K562 (cell line): Measurements from ENCODE around the gene BLOC1S2. TPM values are rescaled to one million over a fixed set of nuclear protein-coding genes. Genes with fewer than 3 reads are reported as not detected.

Source experiments
- ATAC-seq: fragments of 200-7000 bp; cut with Tn5 transposase; 3 replicates; pipeline ENCODE4 v1.9.1; 2020; ENCODE audit warnings: moderate library complexity
- BruUV-seq: library from RNA; stranded (reverse); fragments of 400-500 nt; replicated peaks from 2 replicates; lab custom pipeline; 2021; lab: Mats Ljungman, UMichigan
- CTCF ChIA-PET: fragments of 300-600 bp; formaldehyde crosslinking; extraction: SDS; loops from one replicate; lab custom pipeline; 2021; ENCODE audit warnings: low intra/inter-chr PET ratio; lab: Yijun Ruan, JAX
- POLR2A ChIA-PET: fragments of 300-600, 350-650 bp; sonication (Branson Sonifier 250); formaldehyde crosslinking; extraction: SDS; loops from one replicate; lab custom pipeline; 2021; ENCODE audit warnings: antibody characterized with exemption, inconsistent platforms; lab: Yijun Ruan, JAX
- DNase-seq, 4 experiments: peaks; one replicate each; pipeline versions ENCODE4 v3.0.0 to v3.0.0-alpha.2; 2011 to 2018; ENCODE audit warnings: low spot score in 3 of 4, mixed read lengths in 3 of 4; ENCODE audit errors: extremely low read depth in 1 of 4
- FAIRE-seq: peaks from 2 replicates; lab custom pipeline; 2011; peaks lifted over from hg19 to GRCh38; lab: Jason Lieb, UNC
- H2AFZ ChIP-seq: 2 replicates; pipeline ENCODE4 v1.6.0; 2011; ENCODE audit warnings: low read depth, low read length, control low read depth, inconsistent platforms
- H3K27ac ChIP-seq: fragments of 200-600 bp; 3 replicates; pipeline ENCODE4 v1.8.0; 2011; ENCODE audit warnings: low read depth, mild to moderate bottlenecking, control low read depth, inconsistent platforms, low read length, moderate library complexity, mixed read lengths; ENCODE audit errors: extremely low read depth
- H3K27me3 ChIP-seq, 2 experiments: fragments of 300-600 bp in 1 of 2; 2 replicates in 1 of 2; 3 replicates in 1 of 2; pipeline versions ENCODE4 v1.6.0 to v1.8.0; 2011; ENCODE audit warnings: inconsistent platforms in 2 of 2, low read length in 2 of 2, mild to moderate bottlenecking in 1 of 2, mixed read lengths in 1 of 2, moderate library complexity in 1 of 2; ENCODE audit not compliant: control insufficient read depth in 2 of 2, insufficient read depth in 2 of 2
- H3K36me3 ChIP-seq: fragments of 300-600 bp; 3 replicates; pipeline ENCODE4 v1.8.0; 2011; ENCODE audit warnings: mild to moderate bottlenecking, low read length, inconsistent platforms; ENCODE audit not compliant: control insufficient read depth, insufficient read depth
- H3K4me1 ChIP-seq, 2 experiments: fragments of 200-600 bp in 1 of 2; replicated peaks in 1 of 2; 2 replicates in 1 of 2; 3 replicates in 1 of 2; pipeline versions ENCODE4 v1.5.1 to v1.8.0; 2011; ENCODE audit warnings: inconsistent platforms in 2 of 2, low read length in 2 of 2, mild to moderate bottlenecking in 1 of 2, mixed read lengths in 1 of 2, moderate library complexity in 1 of 2; ENCODE audit not compliant: control insufficient read depth in 2 of 2, insufficient read depth in 2 of 2
- H3K4me2 ChIP-seq: 2 replicates; pipeline ENCODE4 v1.6.1; 2011; ENCODE audit warnings: low read length, control low read depth, inconsistent platforms, mixed read lengths; ENCODE audit not compliant: insufficient read depth
- H3K4me3 ChIP-seq: fragments of 200-600 bp; sonication (generic), shearing (Covaris generic); 2 replicates; pipeline ENCODE4 v1.5.1; 2016; ENCODE audit warnings: control low read depth, inconsistent platforms
- H3K79me2 ChIP-seq: fragments of 200-600 bp; 3 replicates; pipeline ENCODE4 v1.8.0; 2011; ENCODE audit warnings: low read length, inconsistent platforms; ENCODE audit not compliant: control insufficient read depth, insufficient read depth
- H3K9ac ChIP-seq, 2 experiments: 2 replicates each; pipeline versions ENCODE4 v1.6.0 to v1.6.1; 2011; ENCODE audit warnings: low read depth in 2 of 2, low read length in 2 of 2, control low read depth in 1 of 2, inconsistent platforms in 1 of 2, mild to moderate bottlenecking in 1 of 2, mixed read lengths in 1 of 2; ENCODE audit not compliant: insufficient read depth in 1 of 2
- H3K9me1 ChIP-seq: one replicate; pipeline ENCODE4 v1.6.0; 2011; ENCODE audit warnings: inconsistent platforms, mild to moderate bottlenecking, low read length, moderate library complexity; ENCODE audit not compliant: control insufficient read depth, insufficient read depth
- H3K9me3 ChIP-seq: replicated peaks from 2 replicates; pipeline ENCODE4 v1.5.1; 2011; ENCODE audit warnings: low read depth, low read length, inconsistent platforms; ENCODE audit not compliant: control insufficient read depth, insufficient read depth
- H4K20me1 ChIP-seq: replicated peaks from 2 replicates; pipeline ENCODE4 v1.6.1; 2011; ENCODE audit warnings: low read length, inconsistent platforms, mixed read lengths; ENCODE audit not compliant: control insufficient read depth, insufficient read depth
- EP300 ChIP-seq: IDR thresholded peaks from 2 replicates; pipeline ENCODE4 v1.6.1; 2012; ENCODE audit warnings: low read length, improper control_type of control experiment
- HMBOX1 ChIP-seq: sonication (generic); IDR thresholded peaks from 2 replicates; pipeline ENCODE4 v1.6.1; 2016
- RBM14 ChIP-seq: fragments of 200-400 bp; formaldehyde crosslinking; IDR thresholded peaks from 2 replicates; pipeline ENCODE4 v1.6.1; 2018; ENCODE audit warnings: low read depth, mild to moderate bottlenecking, low read length, moderate library complexity, borderline replicate concordance; ENCODE audit not compliant: insufficient read depth
- SMAD2 ChIP-seq: fragments of 150-350 bp; IDR thresholded peaks from 2 replicates; pipeline ENCODE4 v1.6.1; 2014; ENCODE audit warnings: low read depth, mild to moderate bottlenecking, low read length
- ZFP1 ChIP-seq: fragments of 450-650 bp; formaldehyde crosslinking; IDR thresholded peaks from 2 replicates; pipeline ENCODE4 v1.4.0; 2020; ENCODE audit warnings: mild to moderate bottlenecking, mixed read lengths
- WGBS: fragments of 100-300 bp; shearing (Covaris generic); methylation state at CpG from one replicate; pipeline ENCODE4 v1.1.6; 2016; ENCODE audit warnings: low coverage, mixed read lengths; ENCODE audit not compliant: insufficient coverage; ENCODE audit errors: missing lambda C conversion rate; 5-methylcytosine and 5-hydroxymethylcytosine counted together
- in situ Hi-C: fragments of 300-500 bp; cut with MboI; formaldehyde crosslinking; loops from 4 replicates; pipeline ENCODE4 v1.15.0; 2018; ENCODE audit warnings: inconsistent platforms, mixed read lengths
- intact Hi-C: fragments of 100-400 bp; cut with micrococcal nuclease; formaldehyde crosslinking; loops from 2 replicates; pipeline ENCODE4 v1.14.2; 2022
- polyA plus RNA-seq, 8 experiments: library from polyadenylated mRNA; depleted of rRNA in 4 of 8; stranded (reverse) in 5 of 8; unstranded in 3 of 8; fragments of >200 nt; fragmentation: Nextera tagmentation in 2 of 8; fragmentation: Illumina TruSeq in 1 of 8; extraction: Ambion mirVana in 2 of 8; extraction: Trizol in 1 of 8; gene quantifications; 2 replicates each; pipeline versions ENCODE4 v1.2.1 to v1.2.3, GENCODE V29; 2011 to 2014; ENCODE audit warnings: inconsistent platforms in 1 of 8, missing spikeins in 1 of 8
- total RNA-seq, 7 experiments: library from RNA; depleted of rRNA in 6 of 7; stranded (reverse); fragments of >200 nt in 6 of 7; fragmentation: Illumina TruSeq in 2 of 7; extraction: Trizol in 2 of 7; gene quantifications; 2 replicates each; pipeline versions ENCODE4 v1.2.1 to v1.2.3, GENCODE V29; 2011 to 2021; ENCODE audit warnings: low replicate concordance in 1 of 7
- TF ChIP-seq, protein P1 (sequence below): fragments of 250-450 bp; sonication (Bioruptor Pico); IDR thresholded peaks from 2 replicates; pipeline ENCODE4 v1.5.0; 2020; ENCODE audit warnings: mild to moderate bottlenecking
- TF ChIP-seq, protein P2 (sequence below): fragments of 450-650 bp; conservative IDR thresholded peaks from 2 replicates; pipeline ENCODE4 v1.6.1; 2016; ENCODE audit warnings: missing genetic modification characterization, low read depth, mild to moderate bottlenecking, control low read depth, missing compliant biosample characterization

BLOC1S2 gene
- total and polyA plus RNA-seq, 9 of the 15 experiments (the other 6 are each of a cell fraction or from before 2014, with no cell fraction given), result 29.5 to 45.8 (median 34.9) TPM

DNA sequence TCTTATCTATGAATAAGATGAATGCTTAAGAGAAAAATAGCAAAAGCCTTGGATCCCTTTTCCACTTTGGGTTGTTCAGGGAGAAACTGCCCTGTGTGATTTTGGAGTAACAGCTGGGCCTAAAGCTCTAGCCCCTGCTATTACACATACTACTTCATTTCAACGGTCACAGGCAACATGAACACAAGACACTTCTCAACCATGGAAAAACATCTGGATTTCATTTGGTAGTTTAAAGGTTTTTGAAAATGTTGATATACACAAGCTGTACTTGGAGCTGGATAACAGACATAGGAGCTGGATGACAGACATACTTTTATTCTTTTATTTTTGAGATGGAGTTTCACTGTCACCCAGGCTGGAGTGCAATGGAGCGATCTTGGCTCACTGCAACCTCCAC lies 54.4 kb downstream of the BLOC1S2 start:
- H3K4me1 ChIP-seq, result peaks cover 0 to 3% of the 10 kb centered on the region in 2 experiments; a peak in 2 of 5 replicates
- H3K9me1 ChIP-seq, result no peaks in the 10 kb centered on the region
- peaks cover 45% of the 10 kb centered on the region; the same call in 2 of the 3 replicates for H3K36me3 ChIP-seq
- H3K4me3 ChIP-seq, result no peak overlapping the region
- no TSS peak for BruUV-seq
- ATAC-seq (no peak), DNase-seq (no peak), FAIRE-seq (no peak)
- H3K27ac ChIP-seq, result no peak overlapping the region
- H3K79me2 ChIP-seq, result peaks cover 23% of the 10 kb centered on the region
- intact Hi-C loops (no loop called here), in situ Hi-C loops (no loop called here)
- H4K20me1 ChIP-seq, result no peaks in the 10 kb centered on the region
- H3K9me3 ChIP-seq, result no peaks in the 10 kb centered on the region
- no peaks in the 10 kb centered on the region for H3K27me3 ChIP-seq
- ChIA-PET POLR2A (interaction anchor here (1.2 kb wide), 1 partner anchor 8 kb away, joined by 3 read pairs; no protein-coding TSS in a partner anchor), CTCF (no interaction called here)
- no peak overlapping the region for H2AFZ ChIP-seq
- 74% methylated on average over 2 of the region's 2 CpGs for WGBS
- H3K9ac ChIP-seq, result no peak overlapping the region
- TF ChIP-seq RBM14, result no peak
- no peak for TF ChIP-seq SMAD2
- TF ChIP-seq, protein P1, sequence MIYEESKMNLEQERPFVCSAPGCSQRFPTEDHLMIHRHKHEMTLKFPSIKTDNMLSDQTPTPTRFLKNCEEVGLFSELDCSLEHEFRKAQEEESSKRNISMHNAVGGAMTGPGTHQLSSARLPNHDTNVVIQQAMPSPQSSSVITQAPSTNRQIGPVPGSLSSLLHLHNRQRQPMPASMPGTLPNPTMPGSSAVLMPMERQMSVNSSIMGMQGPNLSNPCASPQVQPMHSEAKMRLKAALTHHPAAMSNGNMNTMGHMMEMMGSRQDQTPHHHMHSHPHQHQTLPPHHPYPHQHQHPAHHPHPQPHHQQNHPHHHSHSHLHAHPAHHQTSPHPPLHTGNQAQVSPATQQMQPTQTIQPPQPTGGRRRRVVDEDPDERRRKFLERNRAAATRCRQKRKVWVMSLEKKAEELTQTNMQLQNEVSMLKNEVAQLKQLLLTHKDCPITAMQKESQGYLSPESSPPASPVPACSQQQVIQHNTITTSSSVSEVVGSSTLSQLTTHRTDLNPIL (CRISPR knock-in tag), result no peak
- TF ChIP-seq, protein P2, sequence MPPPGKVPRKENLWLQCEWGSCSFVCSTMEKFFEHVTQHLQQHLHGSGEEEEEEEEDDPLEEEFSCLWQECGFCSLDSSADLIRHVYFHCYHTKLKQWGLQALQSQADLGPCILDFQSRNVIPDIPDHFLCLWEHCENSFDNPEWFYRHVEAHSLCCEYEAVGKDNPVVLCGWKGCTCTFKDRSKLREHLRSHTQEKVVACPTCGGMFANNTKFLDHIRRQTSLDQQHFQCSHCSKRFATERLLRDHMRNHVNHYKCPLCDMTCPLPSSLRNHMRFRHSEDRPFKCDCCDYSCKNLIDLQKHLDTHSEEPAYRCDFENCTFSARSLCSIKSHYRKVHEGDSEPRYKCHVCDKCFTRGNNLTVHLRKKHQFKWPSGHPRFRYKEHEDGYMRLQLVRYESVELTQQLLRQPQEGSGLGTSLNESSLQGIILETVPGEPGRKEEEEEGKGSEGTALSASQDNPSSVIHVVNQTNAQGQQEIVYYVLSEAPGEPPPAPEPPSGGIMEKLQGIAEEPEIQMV (tag), result no peak
- no peak for TF ChIP-seq ZFP1 (CRISPR knock-in tag)
- no peak for TF ChIP-seq EP300
- TF ChIP-seq HMBOX1, result no peak
- H3K4me2 ChIP-seq, result no peak overlapping the region
